ENCODE measurements around the gene HOXD8. TPM values are rescaled to one million over a fixed set of nuclear protein-coding genes. Genes with fewer than 3 reads are reported as not detected.

HOXD8 gene
- polyA plus RNA-seq, 1 of the 3 experiments (the other 2 are of a cell fraction), result 6.4 TPM

DNA sequence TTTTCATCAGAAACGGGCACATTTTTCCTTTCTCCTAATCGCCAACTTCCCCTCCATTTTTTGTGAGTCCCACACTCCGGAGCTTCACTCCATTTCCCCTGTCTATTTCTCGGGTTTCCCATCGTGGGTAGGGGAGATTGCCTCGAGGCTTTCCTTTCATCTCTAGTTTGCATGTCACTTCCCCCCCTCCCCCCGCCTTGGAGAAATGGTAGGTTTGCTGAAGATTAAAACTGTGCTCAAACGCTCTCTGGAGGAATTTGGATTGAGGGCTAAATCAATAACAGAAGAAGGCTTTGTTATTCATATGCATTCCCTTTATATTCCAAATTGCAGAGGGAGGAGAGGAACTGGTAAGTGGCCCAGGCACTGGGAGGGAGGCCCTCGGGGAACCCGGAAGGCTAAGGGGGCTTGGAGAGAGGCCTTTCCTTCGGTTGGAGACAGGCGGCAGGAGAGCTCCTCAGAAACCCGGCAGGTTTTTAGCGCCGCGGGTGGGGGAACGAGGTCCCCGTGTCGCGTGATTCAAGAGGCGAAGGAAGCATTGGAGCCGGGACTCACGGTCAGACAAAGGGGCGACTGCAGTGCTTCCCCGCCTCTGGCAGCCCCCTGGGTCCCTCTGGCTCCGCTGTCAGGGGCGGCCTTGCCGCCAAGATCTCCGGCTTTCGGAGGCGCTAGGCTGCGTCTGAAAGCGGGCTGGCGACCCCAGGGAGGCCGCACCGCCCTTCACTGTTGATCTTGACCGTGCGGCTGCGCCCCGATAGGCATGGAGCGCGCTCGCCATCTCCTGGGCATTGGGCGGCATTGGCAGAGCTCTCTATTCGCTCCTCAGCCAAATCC is 32.3 kb upstream of the HOXD8 start:
- Histone ChIP-seq H3K27ac (ENCODE audit: low read depth in 2 of 2, low read length in 1 of 2) (no peak overlapping the region), H4K20me1 (ENCODE audit: insufficient read depth) (no peaks in the 10 kb centered on the region), H3K9ac (no peak overlapping the region), H3K4me3 (ENCODE audit: low read depth in 2 of 2, low read length in 1 of 2) (peak overlapping the region; percentile 48 to 59), H3K79me2 (ENCODE audit: insufficient read depth) (no peaks in the 10 kb centered on the region), H2AFZ (ENCODE audit: low read depth) (peak overlapping the region; percentile 86), H3K4me1 (ENCODE audit: control insufficient read depth in 1 of 2, insufficient read depth in 2 of 2, low read depth in 1 of 2, low read length in 1 of 2) (peaks cover 0 to 25% of the 10 kb centered on the region in 2 experiments; a peak in 2 of 4 replicates), H3K36me3 (replicated peaks in 1 of 2; ENCODE audit: control insufficient read depth in 1 of 2, insufficient read depth in 2 of 2, low read length in 1 of 2) (no peaks in the 10 kb centered on the region), H3K9me2 (no peaks in the 10 kb centered on the region), H3K9me3 (no peaks in the 10 kb centered on the region), H3K27me3 (ENCODE audit: insufficient read depth) (peaks cover 94% of the 10 kb centered on the region), H3F3A (replicated peaks; ENCODE audit: insufficient read depth) (no peaks in the 10 kb centered on the region), H3K4me2 (peak overlapping the region; percentile 81)
- POLR2A ChIA-PET, result no interaction called here
- CTCF ChIA-PET, result interaction anchor here (0.6 to 13.5 kb wide), 65 partner anchors 9 to 1469 kb away, joined by 3 to 264 read pairs (median 4); partner anchors contain the start of genes CHN1, EVX2, HOXD10 and HOXD11
- peak; percentile 92 for DNase-seq
- 18% methylated on average over 11 of the region's 45 CpGs for WGBS (ENCODE audit: low lambda C conversion rate)
- TF ChIP-seq TCF12 (IDR thresholded peaks at IDR 0.05) (no peak), TEAD4 (IDR thresholded peaks at IDR 0.05; ENCODE audit: borderline replicate concordance, insufficient read depth) (no peak), RFX5 (IDR thresholded peaks at IDR 0.05; ENCODE audit: low read length) (no peak), SIN3A (IDR thresholded peaks at IDR 0.05; ENCODE audit: borderline replicate concordance, low read depth, low read length) (no peak), CHD2 (IDR thresholded peaks at IDR 0.05; ENCODE audit: low read length, partially characterized antibody) (peak; percentile 3), GABPA (IDR thresholded peaks at IDR 0.05; ENCODE audit: low read depth) (no peak), CTCF (IDR thresholded peaks at IDR 0.05) (peak; percentile 80), RXRA (IDR thresholded peaks at IDR 0.05; ENCODE audit: borderline replicate concordance, low read depth) (no peak), JUND (IDR thresholded peaks at IDR 0.05) (no peak), RCOR1 (IDR thresholded peaks at IDR 0.05; ENCODE audit: low read length) (no peak), NRF1 (IDR thresholded peaks at IDR 0.05; ENCODE audit: low read depth, low read length) (peak; percentile 52; the same call in 1 of the 2 replicates), NFIC (IDR thresholded peaks at IDR 0.05; ENCODE audit: borderline replicate concordance) (no peak), SMC3 (IDR thresholded peaks at IDR 0.05; ENCODE audit: low read depth, low read length) (peak; percentile 64), ELF1 (IDR thresholded peaks at IDR 0.05) (no peak), POLR2AphosphoS5 (IDR thresholded peaks at IDR 0.05; ENCODE audit: low read depth, low read length) (no peak), IRF3 (IDR thresholded peaks at IDR 0.05; ENCODE audit: low read depth, low read length) (no peak), USF1 (IDR thresholded peaks at IDR 0.05; ENCODE audit: borderline replicate concordance, low read depth) (no peak), MXI1 (IDR thresholded peaks at IDR 0.05; ENCODE audit: low read depth, low read length) (no peak), EP300 (IDR thresholded peaks at IDR 0.05; ENCODE audit: borderline replicate concordance in 1 of 2, low read depth in 1 of 2, low read length in 1 of 2) (no peak), YY1 (IDR thresholded peaks at IDR 0.05; ENCODE audit: low read depth) (no peak), RAD21 (IDR thresholded peaks at IDR 0.05; ENCODE audit: low read length) (peak; percentile 85), FOXJ3 (CRISPR knock-in tag; IDR thresholded peaks at IDR 0.05) (peak; percentile 17; the same call in 1 of the 2 replicates), TAF1 (IDR thresholded peaks at IDR 0.05; ENCODE audit: borderline replicate concordance, low read depth, low read length) (no peak)
- TF ChIP-seq, protein P1, sequence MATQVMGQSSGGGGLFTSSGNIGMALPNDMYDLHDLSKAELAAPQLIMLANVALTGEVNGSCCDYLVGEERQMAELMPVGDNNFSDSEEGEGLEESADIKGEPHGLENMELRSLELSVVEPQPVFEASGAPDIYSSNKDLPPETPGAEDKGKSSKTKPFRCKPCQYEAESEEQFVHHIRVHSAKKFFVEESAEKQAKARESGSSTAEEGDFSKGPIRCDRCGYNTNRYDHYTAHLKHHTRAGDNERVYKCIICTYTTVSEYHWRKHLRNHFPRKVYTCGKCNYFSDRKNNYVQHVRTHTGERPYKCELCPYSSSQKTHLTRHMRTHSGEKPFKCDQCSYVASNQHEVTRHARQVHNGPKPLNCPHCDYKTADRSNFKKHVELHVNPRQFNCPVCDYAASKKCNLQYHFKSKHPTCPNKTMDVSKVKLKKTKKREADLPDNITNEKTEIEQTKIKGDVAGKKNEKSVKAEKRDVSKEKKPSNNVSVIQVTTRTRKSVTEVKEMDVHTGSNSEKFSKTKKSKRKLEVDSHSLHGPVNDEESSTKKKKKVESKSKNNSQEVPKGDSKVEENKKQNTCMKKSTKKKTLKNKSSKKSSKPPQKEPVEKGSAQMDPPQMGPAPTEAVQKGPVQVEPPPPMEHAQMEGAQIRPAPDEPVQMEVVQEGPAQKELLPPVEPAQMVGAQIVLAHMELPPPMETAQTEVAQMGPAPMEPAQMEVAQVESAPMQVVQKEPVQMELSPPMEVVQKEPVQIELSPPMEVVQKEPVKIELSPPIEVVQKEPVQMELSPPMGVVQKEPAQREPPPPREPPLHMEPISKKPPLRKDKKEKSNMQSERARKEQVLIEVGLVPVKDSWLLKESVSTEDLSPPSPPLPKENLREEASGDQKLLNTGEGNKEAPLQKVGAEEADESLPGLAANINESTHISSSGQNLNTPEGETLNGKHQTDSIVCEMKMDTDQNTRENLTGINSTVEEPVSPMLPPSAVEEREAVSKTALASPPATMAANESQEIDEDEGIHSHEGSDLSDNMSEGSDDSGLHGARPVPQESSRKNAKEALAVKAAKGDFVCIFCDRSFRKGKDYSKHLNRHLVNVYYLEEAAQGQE (IDR thresholded peaks at IDR 0.05; ENCODE audit: low read depth, low read length), result no peak
- TF ChIP-seq, protein P2, sequence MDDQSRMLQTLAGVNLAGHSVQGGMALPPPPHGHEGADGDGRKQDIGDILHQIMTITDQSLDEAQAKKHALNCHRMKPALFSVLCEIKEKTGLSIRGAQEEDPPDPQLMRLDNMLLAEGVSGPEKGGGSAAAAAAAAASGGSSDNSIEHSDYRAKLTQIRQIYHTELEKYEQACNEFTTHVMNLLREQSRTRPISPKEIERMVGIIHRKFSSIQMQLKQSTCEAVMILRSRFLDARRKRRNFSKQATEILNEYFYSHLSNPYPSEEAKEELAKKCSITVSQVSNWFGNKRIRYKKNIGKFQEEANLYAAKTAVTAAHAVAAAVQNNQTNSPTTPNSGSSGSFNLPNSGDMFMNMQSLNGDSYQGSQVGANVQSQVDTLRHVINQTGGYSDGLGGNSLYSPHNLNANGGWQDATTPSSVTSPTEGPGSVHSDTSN (IDR thresholded peaks at IDR 0.05), result no peak
- TF ChIP-seq, protein P3, sequence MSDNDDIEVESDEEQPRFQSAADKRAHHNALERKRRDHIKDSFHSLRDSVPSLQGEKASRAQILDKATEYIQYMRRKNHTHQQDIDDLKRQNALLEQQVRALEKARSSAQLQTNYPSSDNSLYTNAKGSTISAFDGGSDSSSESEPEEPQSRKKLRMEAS (IDR thresholded peaks at IDR 0.05; ENCODE audit: low read depth), result no peak

Measured in SK-N-SH (cell line).